WERI-Rb-1 (cell line): ENCODE data around the gene TMEM164.

ENCODE experiments used
- DNase-seq: peaks from one replicate; pipeline ENCODE4 v3.0.0-alpha.2; 2020
- H3K27ac ChIP-seq: fragments of 250-450 bp; sonication (Bioruptor Pico); 2 replicates; pipeline ENCODE4 v1.5.1; 2020; ENCODE audit warnings: mild to moderate bottlenecking, moderate library complexity
- H3K27me3 ChIP-seq: fragments of 250-450 bp; sonication (Bioruptor Pico); 2 replicates; pipeline ENCODE4 v1.5.1; 2021; ENCODE audit warnings: mild to moderate bottlenecking, low read depth, moderate library complexity; ENCODE audit not compliant: insufficient read depth, severe bottlenecking
- H3K36me3 ChIP-seq: fragments of 250-450 bp; sonication (Bioruptor Pico); 2 replicates; pipeline ENCODE4 v1.5.1; 2020; ENCODE audit warnings: mild to moderate bottlenecking, moderate library complexity
- H3K4me3 ChIP-seq: 2 replicates; pipeline ENCODE4 v1.5.1; 2011; ENCODE audit warnings: low read depth, mild to moderate bottlenecking, control low read depth, low read length
- H3K9me3 ChIP-seq: fragments of 250-450 bp; sonication (Bioruptor Pico); 2 replicates; pipeline ENCODE4 v1.5.1; 2021; ENCODE audit warnings: mild to moderate bottlenecking, moderate library complexity; ENCODE audit not compliant: severe bottlenecking
- TF ChIP-seq, protein P1 (sequence below): IDR thresholded peaks from 2 replicates; pipeline ENCODE4 v1.5.1; 2011; ENCODE audit warnings: low read depth, mild to moderate bottlenecking, control low read depth, inconsistent platforms, low read length

The TMEM164 gene

DNA sequence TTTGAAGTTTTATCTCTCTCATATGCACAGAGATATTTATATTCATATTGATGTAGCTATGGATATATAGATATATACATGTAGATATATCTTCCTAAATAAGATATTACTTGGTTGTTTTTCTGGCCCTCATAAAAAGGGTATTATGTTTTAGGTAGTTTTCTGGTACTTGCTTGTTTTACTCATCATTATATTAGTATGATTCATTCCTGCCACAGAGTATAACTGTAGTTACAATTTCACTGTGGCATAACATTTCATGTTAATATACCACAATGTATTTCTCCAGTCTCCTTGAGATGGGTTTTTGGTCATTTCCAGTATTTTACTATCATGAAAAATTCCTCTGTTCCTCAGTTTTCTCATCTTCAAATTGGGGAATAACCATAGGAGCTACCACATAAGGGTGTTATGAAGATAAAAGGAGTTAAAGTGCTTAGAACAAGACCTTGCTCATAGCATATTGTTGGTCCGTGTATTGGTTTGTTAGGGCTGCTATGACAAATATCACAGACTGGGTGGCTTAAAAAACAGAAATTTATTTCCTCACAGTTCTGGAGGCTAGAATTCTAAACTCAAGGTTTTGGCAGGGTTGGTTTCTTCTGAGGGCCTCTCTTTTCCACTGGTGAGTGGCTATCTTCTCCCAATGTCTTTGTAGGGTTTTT, 129.7 kb downstream of the TMEM164 start:
- H3K27ac ChIP-seq = no peak overlapping the region
- no peak for DNase-seq
- H3K36me3 ChIP-seq = peaks cover 8% of the 10 kb centered on the region; the same call in 1 of the 2 replicates
- no peaks in the 10 kb centered on the region for H3K9me3 ChIP-seq
- no peak overlapping the region for H3K4me3 ChIP-seq
- H3K27me3 ChIP-seq = no peaks in the 10 kb centered on the region
- TF ChIP-seq, protein P1, sequence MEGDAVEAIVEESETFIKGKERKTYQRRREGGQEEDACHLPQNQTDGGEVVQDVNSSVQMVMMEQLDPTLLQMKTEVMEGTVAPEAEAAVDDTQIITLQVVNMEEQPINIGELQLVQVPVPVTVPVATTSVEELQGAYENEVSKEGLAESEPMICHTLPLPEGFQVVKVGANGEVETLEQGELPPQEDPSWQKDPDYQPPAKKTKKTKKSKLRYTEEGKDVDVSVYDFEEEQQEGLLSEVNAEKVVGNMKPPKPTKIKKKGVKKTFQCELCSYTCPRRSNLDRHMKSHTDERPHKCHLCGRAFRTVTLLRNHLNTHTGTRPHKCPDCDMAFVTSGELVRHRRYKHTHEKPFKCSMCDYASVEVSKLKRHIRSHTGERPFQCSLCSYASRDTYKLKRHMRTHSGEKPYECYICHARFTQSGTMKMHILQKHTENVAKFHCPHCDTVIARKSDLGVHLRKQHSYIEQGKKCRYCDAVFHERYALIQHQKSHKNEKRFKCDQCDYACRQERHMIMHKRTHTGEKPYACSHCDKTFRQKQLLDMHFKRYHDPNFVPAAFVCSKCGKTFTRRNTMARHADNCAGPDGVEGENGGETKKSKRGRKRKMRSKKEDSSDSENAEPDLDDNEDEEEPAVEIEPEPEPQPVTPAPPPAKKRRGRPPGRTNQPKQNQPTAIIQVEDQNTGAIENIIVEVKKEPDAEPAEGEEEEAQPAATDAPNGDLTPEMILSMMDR = no peak

DNA sequence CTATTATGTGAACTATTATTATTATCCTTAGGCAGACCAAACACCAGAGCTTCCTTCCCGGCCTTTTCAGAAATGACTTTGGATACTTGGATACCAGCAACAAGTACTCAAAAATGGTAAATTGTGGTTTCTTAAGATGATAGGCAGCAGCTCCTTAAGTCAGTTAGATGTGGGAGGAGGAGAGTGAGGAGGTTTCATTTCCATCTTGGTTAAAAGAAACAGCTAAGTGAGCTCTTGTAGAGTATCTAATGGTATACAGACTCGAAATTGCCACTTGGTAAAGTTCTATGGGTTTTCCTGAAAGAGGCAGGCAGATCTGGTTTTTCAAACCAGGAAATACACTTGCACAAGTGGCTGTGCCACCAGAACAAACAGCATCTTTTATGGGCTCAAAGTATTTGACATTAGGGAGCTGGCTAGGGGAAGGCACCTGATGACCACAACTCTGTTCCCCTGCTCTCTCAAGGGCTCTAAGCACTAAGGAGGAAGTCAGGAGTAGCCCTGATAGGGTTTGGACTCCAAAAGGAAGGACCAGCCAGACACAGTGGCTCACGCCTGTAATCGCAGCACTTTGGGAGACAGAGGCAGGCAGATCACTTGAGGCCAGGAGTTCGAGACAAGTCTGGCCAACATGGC, 130.9 kb downstream of the TMEM164 start:
- TF ChIP-seq, protein P1 = no peak
- H3K9me3 ChIP-seq = no peaks in the 10 kb centered on the region
- H3K27me3 ChIP-seq = no peaks in the 10 kb centered on the region
- peaks cover 8% of the 10 kb centered on the region; the same call in 1 of the 2 replicates for H3K36me3 ChIP-seq
- H3K4me3 ChIP-seq = no peak overlapping the region
- DNase-seq = no peak
- no peak overlapping the region for H3K27ac ChIP-seq

DNA sequence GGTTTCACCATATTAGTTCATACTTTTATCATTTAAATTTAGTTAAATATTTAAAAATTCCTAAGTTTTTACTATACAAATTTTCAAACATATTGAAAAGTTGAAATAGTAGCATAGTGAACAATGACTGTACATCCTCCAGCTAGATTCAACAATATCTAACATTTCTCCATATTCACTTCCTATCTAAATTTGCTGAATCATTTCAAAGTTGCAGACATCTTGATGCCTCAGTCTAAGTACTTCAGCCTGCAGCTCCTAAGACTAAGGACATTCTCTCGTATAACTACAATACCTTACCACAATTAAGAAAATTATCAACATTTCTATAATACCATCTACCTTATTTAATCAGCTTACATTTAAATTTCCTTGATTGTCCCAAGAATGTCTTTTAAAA, 132.7 kb downstream of the TMEM164 start:
- no peak for DNase-seq
- Histone ChIP-seq H3K9me3 (no peaks in the 10 kb centered on the region), H3K36me3 (peaks cover 8% of the 10 kb centered on the region; the same call in 1 of the 2 replicates), H3K4me3 (no peak overlapping the region), H3K27ac (no peak overlapping the region), H3K27me3 (no peaks in the 10 kb centered on the region)
- TF ChIP-seq, protein P1 = no peak

DNA sequence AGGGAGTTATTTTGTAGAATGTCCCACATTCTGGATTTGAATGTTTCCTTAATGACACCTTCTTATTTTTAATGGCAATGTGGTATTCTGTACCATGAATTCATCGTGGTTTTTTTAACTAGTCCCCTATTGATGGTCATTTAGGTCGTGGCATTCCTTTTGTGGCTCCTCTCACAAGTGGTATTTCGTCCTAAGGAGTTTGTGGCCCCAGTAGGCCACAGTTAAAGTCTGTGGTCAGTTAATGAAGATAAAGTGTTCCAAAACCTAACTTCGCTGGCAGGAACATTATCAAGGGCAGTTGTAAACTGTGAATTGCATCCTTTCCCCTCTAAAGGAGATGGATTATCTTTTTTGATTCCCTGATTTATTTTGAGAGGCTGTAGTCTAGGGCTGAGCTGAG, 133.2 kb downstream of the TMEM164 start:
- Histone ChIP-seq H3K9me3 (no peaks in the 10 kb centered on the region), H3K27ac (no peak overlapping the region), H3K27me3 (no peaks in the 10 kb centered on the region), H3K36me3 (peaks cover 8% of the 10 kb centered on the region; the same call in 1 of the 2 replicates), H3K4me3 (no peak overlapping the region)
- TF ChIP-seq, protein P1 = no peak
- no peak for DNase-seq

DNA sequence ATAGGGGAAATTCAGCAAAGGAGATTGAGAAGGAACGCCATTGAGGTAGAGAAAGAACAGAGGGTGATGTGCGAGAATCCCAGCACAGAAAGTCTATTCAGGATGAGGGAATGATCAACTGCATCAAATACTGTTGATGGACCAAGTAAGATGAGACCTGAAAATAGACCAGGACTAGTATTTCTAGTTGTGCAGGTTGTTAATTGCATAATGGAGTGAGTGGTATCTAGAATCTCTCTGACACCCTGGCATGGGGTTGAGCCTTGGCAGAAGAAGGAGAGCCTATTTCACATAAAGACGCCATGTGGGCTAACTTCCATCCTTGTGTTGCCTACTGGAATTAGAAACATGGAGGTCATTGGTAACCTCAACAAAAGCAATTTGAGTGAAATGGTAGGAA, 135.6 kb downstream of the TMEM164 start:
- TF ChIP-seq, protein P1 = no peak
- peaks cover 4% of the 10 kb centered on the region; the same call in 1 of the 2 replicates for H3K36me3 ChIP-seq
- DNase-seq = no peak
- H3K9me3 ChIP-seq = no peaks in the 10 kb centered on the region
- H3K27me3 ChIP-seq = no peaks in the 10 kb centered on the region
- no peak overlapping the region for H3K27ac ChIP-seq
- H3K4me3 ChIP-seq = no peak overlapping the region
